Erythroblast (primary cell): ENCODE data around the gene CLEC3B.

Experiments
- GATA1 ChIP-seq: IDR thresholded peaks from 2 replicates; pipeline ENCODE4 v1.6.1; 2011; ENCODE audit warnings: low read depth, mild to moderate bottlenecking, control low read depth, low read length, moderate library complexity
- POLR2A ChIP-seq: IDR thresholded peaks from 2 replicates; pipeline ENCODE4 v1.6.1; 2011; ENCODE audit warnings: mild to moderate bottlenecking, low read length

DNA sequence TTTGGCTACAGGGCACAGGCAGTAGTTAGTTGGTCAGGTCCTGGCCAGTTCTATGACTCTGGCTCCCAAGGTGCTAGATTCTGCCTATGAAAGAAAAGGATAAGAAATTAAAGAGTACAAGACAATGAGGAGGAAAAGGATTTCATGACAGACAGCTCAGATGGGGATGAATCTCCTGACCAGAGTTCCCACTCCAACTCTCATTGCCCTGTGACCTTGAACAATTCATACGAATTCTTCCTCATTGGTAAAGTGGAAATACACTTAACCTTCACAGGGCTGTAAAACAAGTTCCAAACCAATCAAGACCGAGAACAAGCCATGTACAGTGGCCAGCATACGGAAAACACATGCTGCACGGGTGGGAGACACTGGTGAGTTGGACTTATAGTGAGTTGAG, 23.7 kb downstream of the CLEC3B start:
- TF ChIP-seq POLR2A (no peak), GATA1 (no peak)
